ENCODE data around the gene MUC6. TPM values are rescaled to one million over a fixed set of nuclear protein-coding genes. Genes with fewer than 3 reads are reported as not detected.

The MUC6 gene
- total RNA-seq, 1 experiment from 2014 or later: 0.49 TPM

GRCh38 chr11:1073851-1074243, 37.3 kb upstream of the MUC6 start:
- H3K4me1 ChIP-seq (ENCODE audit: control insufficient read depth, insufficient read depth, low read length): peaks cover 25% of the 10 kb centered on the region
- CTCF ChIA-PET: no interaction called here
- H3K4me3 ChIP-seq (ENCODE audit: low read depth in 2 of 2, low read length in 2 of 2): no peak overlapping the region
- intact Hi-C loops (cut with micrococcal nuclease; ENCODE audit: unreplicated experiment): no loop called here
- TF ChIP-seq TCF7L2 (IDR thresholded peaks at IDR 0.05; ENCODE audit: low read depth, low read length) (no peak), POLR2AphosphoS5 (IDR thresholded peaks at IDR 0.05; ENCODE audit: low read depth, low read length) (no peak), CTCF (IDR thresholded peaks at IDR 0.05) (no peak), REST (IDR thresholded peaks at IDR 0.05; ENCODE audit: insufficient read depth in 1 of 2, low read depth in 2 of 2, low read length in 1 of 2) (no peak), SIN3A (IDR thresholded peaks at IDR 0.05; ENCODE audit: borderline replicate concordance, insufficient read depth, low read depth, low read length) (no peak)
- no peaks in the 10 kb centered on the region for H3K27me3 ChIP-seq (ENCODE audit: control insufficient read depth, insufficient read depth, low read length)
- POLR2A ChIA-PET: no interaction called here
- 0 out of 2 replicates have a peak, but pooled peaks have one; percentile 2 for ATAC-seq
- in situ Hi-C loops (cut with HindIII; ENCODE audit: low pct_unique_long_range_greater_than_20kb, low sequenced_read_pairs): no loop called here
- DNase-seq (ENCODE audit: low read depth, low spot score): no peak
- H3K36me3 ChIP-seq (ENCODE audit: control insufficient read depth, insufficient read depth, low read length): no peaks in the 10 kb centered on the region
- no TSS peak for BruUV-seq (replicated peaks)
- no peaks in the 10 kb centered on the region for H3K9me3 ChIP-seq (ENCODE audit: control insufficient read depth, insufficient read depth, low read depth, low read length)
- peak overlapping the region; percentile 39 for H3K27ac ChIP-seq (ENCODE audit: low read length)

- BruUV-seq (replicated peaks): no TSS peak
- Histone ChIP-seq H3K36me3 (ENCODE audit: control insufficient read depth, insufficient read depth, low read length) (no peaks in the 10 kb centered on the region), H3K27me3 (ENCODE audit: control insufficient read depth, insufficient read depth, low read length) (no peaks in the 10 kb centered on the region; the same call in 1 of the 2 replicates), H3K27ac (ENCODE audit: low read length) (peak overlapping the region; percentile 39), H3K4me3 (ENCODE audit: low read depth in 2 of 2, low read length in 2 of 2) (no peak overlapping the region), H3K9me3 (ENCODE audit: control insufficient read depth, insufficient read depth, low read depth, low read length) (no peaks in the 10 kb centered on the region), H3K4me1 (ENCODE audit: control insufficient read depth, insufficient read depth, low read length) (peaks cover 25% of the 10 kb centered on the region)
- ChIA-PET POLR2A (no interaction called here), CTCF (no interaction called here)
- in situ Hi-C loops (cut with HindIII; ENCODE audit: low pct_unique_long_range_greater_than_20kb, low sequenced_read_pairs) (no loop called here), intact Hi-C loops (cut with micrococcal nuclease; ENCODE audit: unreplicated experiment) (no loop called here)
- TF ChIP-seq REST (IDR thresholded peaks at IDR 0.05; ENCODE audit: insufficient read depth in 1 of 2, low read depth in 2 of 2, low read length in 1 of 2) (no peak), POLR2AphosphoS5 (IDR thresholded peaks at IDR 0.05; ENCODE audit: low read depth, low read length) (no peak), SIN3A (IDR thresholded peaks at IDR 0.05; ENCODE audit: borderline replicate concordance, insufficient read depth, low read depth, low read length) (no peak), TCF7L2 (IDR thresholded peaks at IDR 0.05; ENCODE audit: low read depth, low read length) (no peak), CTCF (IDR thresholded peaks at IDR 0.05) (no peak)
- DNase-seq (ENCODE audit: low read depth, low spot score): no peak
- peak; percentile 58 for ATAC-seq
These were observed 36.8 kb upstream of the MUC6 start for GRCh38 chr11:1073261-1073724.
